Activated CD4-positive, alpha-beta memory T cell treated with anti-CD3 and anti-CD28 coated beads, Interleukin-2, amount 10 ng/mL, durations not matched to agents 7 days and 5 days (primary cell): ENCODE measurements around the gene C11orf58. TPM values are rescaled to one million over a fixed set of nuclear protein-coding genes. Genes with fewer than 3 reads are reported as not detected.
A peak's percentile ranks its signal among the peaks of the same experiment; 100 is the strongest.

Source experiments
- CTCF ChIA-PET: fragments of 350-600 bp; sonication (Branson Sonifier 250); formaldehyde crosslinking; loops from one replicate; lab custom pipeline; 2021; ENCODE audit warnings: antibody characterized with exemption, inconsistent platforms; lab: Charles Lee
- POLR2A ChIA-PET: fragments of 350-600 bp; sonication (Branson Sonifier 250); formaldehyde crosslinking; loops from one replicate; lab custom pipeline; 2021; ENCODE audit warnings: antibody characterized with exemption; lab: Charles Lee
- DNase-seq: peaks from one replicate; pipeline ENCODE4 v3.0.0-alpha.2; 2020
- H3K27ac Mint-ChIP-seq: one replicate; pipeline ENCODE4 v1.8.0; 2021; ENCODE audit warnings: mild to moderate bottlenecking, mixed read lengths
- H3K27me3 Mint-ChIP-seq: one replicate; pipeline ENCODE4 v1.8.0; 2021; ENCODE audit warnings: mixed read lengths
- H3K36me3 Mint-ChIP-seq: one replicate; pipeline ENCODE4 v1.8.0; 2021; ENCODE audit warnings: low read depth, mixed read lengths
- H3K4me1 Mint-ChIP-seq: one replicate; pipeline ENCODE4 v1.8.0; 2021; ENCODE audit warnings: mixed read lengths
- H3K4me3 Mint-ChIP-seq: one replicate; pipeline ENCODE4 v1.8.0; 2021; ENCODE audit warnings: mild to moderate bottlenecking, mixed read lengths
- H3K9me3 Mint-ChIP-seq: one replicate; pipeline ENCODE4 v1.8.0; 2021; ENCODE audit warnings: mixed read lengths
- total RNA-seq, 2 experiments: library from RNA; stranded (reverse); gene quantifications; one replicate each; pipeline ENCODE4 v1.2.3, GENCODE V29; 2021

The C11orf58 gene
- total RNA-seq, 2 experiments from 2014 or later: 113 to 124 TPM

- CTCF ChIA-PET: no interaction called here
- POLR2A ChIA-PET: no interaction called here
- DNase-seq: no peak
- no peaks in the 10 kb centered on the region for H3K9me3 Mint-ChIP-seq
- H3K4me1 Mint-ChIP-seq: peaks cover 2% of the 10 kb centered on the region
- no peaks in the 10 kb centered on the region for H3K27me3 Mint-ChIP-seq
- H3K4me3 Mint-ChIP-seq: no peak overlapping the region
- no peaks in the 10 kb centered on the region for H3K36me3 Mint-ChIP-seq
- H3K27ac Mint-ChIP-seq: no peak overlapping the region
Observed at GRCh38 chr11:16780698-16781550, 42.5 kb downstream of the C11orf58 start.

- CTCF ChIA-PET: no interaction called here
- POLR2A ChIA-PET: no interaction called here
- Mint-ChIP-seq H3K27me3 (no peaks in the 10 kb centered on the region), H3K9me3 (no peaks in the 10 kb centered on the region), H3K4me3 (no peak overlapping the region), H3K4me1 (peaks cover 2% of the 10 kb centered on the region), H3K27ac (no peak overlapping the region), H3K36me3 (no peaks in the 10 kb centered on the region)
- no peak for DNase-seq
Observed at GRCh38 chr11:16781936-16782919, 43.8 kb downstream of the C11orf58 start.

GRCh38 chr11:16783321-16783801 is 44.9 kb downstream of the C11orf58 start:
- peaks cover 2% of the 10 kb centered on the region for H3K4me1 Mint-ChIP-seq
- no peaks in the 10 kb centered on the region for H3K36me3 Mint-ChIP-seq
- no peaks in the 10 kb centered on the region for H3K9me3 Mint-ChIP-seq
- DNase-seq: no peak
- no peaks in the 10 kb centered on the region for H3K27me3 Mint-ChIP-seq
- H3K4me3 Mint-ChIP-seq: no peak overlapping the region
- ChIA-PET CTCF (interaction anchor here (0.7 to 1.9 kb wide), 5 partner anchors 9 to 48 kb away, joined by 3 to 6 read pairs (median 3); no protein-coding TSS in a partner anchor), POLR2A (no interaction called here)
- H3K27ac Mint-ChIP-seq: no peak overlapping the region

GRCh38 chr11:16784097-16784496 is 45.6 kb downstream of the C11orf58 start:
- Mint-ChIP-seq H3K27ac (no peak overlapping the region), H3K4me3 (no peak overlapping the region), H3K4me1 (peaks cover 2% of the 10 kb centered on the region), H3K27me3 (no peaks in the 10 kb centered on the region), H3K36me3 (no peaks in the 10 kb centered on the region), H3K9me3 (no peaks in the 10 kb centered on the region)
- CTCF ChIA-PET: interaction anchor here (0.7 to 2.0 kb wide), 7 partner anchors 8 to 284 kb away, joined by 3 to 9 read pairs (median 3); no protein-coding TSS in a partner anchor
- DNase-seq: no peak
- POLR2A ChIA-PET: no interaction called here

- H3K4me1 Mint-ChIP-seq: peaks cover under 1% of the 10 kb centered on the region
- H3K4me3 Mint-ChIP-seq: no peak overlapping the region
- H3K36me3 Mint-ChIP-seq: no peaks in the 10 kb centered on the region
- no peaks in the 10 kb centered on the region for H3K9me3 Mint-ChIP-seq
- POLR2A ChIA-PET: no interaction called here
- H3K27me3 Mint-ChIP-seq: no peaks in the 10 kb centered on the region
- no peak for DNase-seq
- H3K27ac Mint-ChIP-seq: no peak overlapping the region
- CTCF ChIA-PET: interaction anchor here (0.8 to 2.0 kb wide), 10 partner anchors 8 to 283 kb away, joined by 3 to 9 read pairs (median 3); no protein-coding TSS in a partner anchor
Observed at GRCh38 chr11:16784666-16785065, 46.2 kb downstream of the C11orf58 start.

GRCh38 chr11:16785520-16786128 is 47.2 kb downstream of the C11orf58 start:
- ChIA-PET CTCF (interaction anchor here (0.7 to 2.0 kb wide), 15 partner anchors 11 to 337 kb away, joined by 3 to 10 read pairs (median 4); no protein-coding TSS in a partner anchor), POLR2A (no interaction called here)
- no peaks in the 10 kb centered on the region for H3K4me1 Mint-ChIP-seq
- H3K36me3 Mint-ChIP-seq: no peaks in the 10 kb centered on the region
- H3K4me3 Mint-ChIP-seq: no peak overlapping the region
- no peaks in the 10 kb centered on the region for H3K27me3 Mint-ChIP-seq
- no peak overlapping the region for H3K27ac Mint-ChIP-seq
- DNase-seq: peak; percentile 64
- no peaks in the 10 kb centered on the region for H3K9me3 Mint-ChIP-seq

- CTCF ChIA-PET: interaction anchor here (0.7 to 2.0 kb wide), 16 partner anchors 11 to 337 kb away, joined by 3 to 10 read pairs (median 4); no protein-coding TSS in a partner anchor
- no peaks in the 10 kb centered on the region for H3K27me3 Mint-ChIP-seq
- no peak overlapping the region for H3K27ac Mint-ChIP-seq
- H3K4me1 Mint-ChIP-seq: no peaks in the 10 kb centered on the region
- H3K4me3 Mint-ChIP-seq: no peak overlapping the region
- POLR2A ChIA-PET: no interaction called here
- no peak for DNase-seq
- no peaks in the 10 kb centered on the region for H3K9me3 Mint-ChIP-seq
- H3K36me3 Mint-ChIP-seq: no peaks in the 10 kb centered on the region
Observed at GRCh38 chr11:16786131-16786530, 47.7 kb downstream of the C11orf58 start.

- H3K27ac Mint-ChIP-seq: no peak overlapping the region
- H3K4me3 Mint-ChIP-seq: no peak overlapping the region
- peaks cover 8% of the 10 kb centered on the region for H3K4me1 Mint-ChIP-seq
- H3K9me3 Mint-ChIP-seq: no peaks in the 10 kb centered on the region
- CTCF ChIA-PET: interaction anchor here (1.0 to 1.9 kb wide), 6 partner anchors 10 to 276 kb away, joined by 3 to 10 read pairs (median 6); no protein-coding TSS in a partner anchor
- no peaks in the 10 kb centered on the region for H3K36me3 Mint-ChIP-seq
- POLR2A ChIA-PET: no interaction called here
- no peaks in the 10 kb centered on the region for H3K27me3 Mint-ChIP-seq
- no peak for DNase-seq
Observed at GRCh38 chr11:16787035-16787742, 48.7 kb downstream of the C11orf58 start.

- POLR2A ChIA-PET: no interaction called here
- CTCF ChIA-PET: interaction anchor here (0.6 to 1.6 kb wide), 4 partner anchors 9 to 275 kb away, joined by 3 to 7 read pairs (median 6); no protein-coding TSS in a partner anchor
- H3K27ac Mint-ChIP-seq: no peak overlapping the region
- H3K9me3 Mint-ChIP-seq: no peaks in the 10 kb centered on the region
- H3K27me3 Mint-ChIP-seq: no peaks in the 10 kb centered on the region
- H3K4me1 Mint-ChIP-seq: peaks cover 8% of the 10 kb centered on the region
- H3K4me3 Mint-ChIP-seq: no peak overlapping the region
- H3K36me3 Mint-ChIP-seq: no peaks in the 10 kb centered on the region
- peak; percentile 58 for DNase-seq
Observed at GRCh38 chr11:16788141-16789062, 50.0 kb downstream of the C11orf58 start.

GRCh38 chr11:16789063-16789420 is 50.6 kb downstream of the C11orf58 start:
- Mint-ChIP-seq H3K27me3 (no peaks in the 10 kb centered on the region), H3K4me1 (peaks cover 8% of the 10 kb centered on the region), H3K27ac (no peak overlapping the region), H3K9me3 (no peaks in the 10 kb centered on the region), H3K36me3 (no peaks in the 10 kb centered on the region), H3K4me3 (no peak overlapping the region)
- no peak for DNase-seq
- ChIA-PET CTCF (interaction anchor here (1.1 to 1.2 kb wide), 2 partner anchors 11 to 13 kb away, joined by 3 to 4 read pairs; no protein-coding TSS in a partner anchor), POLR2A (no interaction called here)
